NCI-H1105 (cell line): ENCODE measurements around the gene FAM180B.
"Not testable (repeated sequence)": the region's sequence is repeated elsewhere in the genome, so short reads cannot be mapped to it uniquely, and the experiment has no call there.

ENCODE experiments used
- DNase-seq: peaks from one replicate; lab custom pipeline; 2025; lab: John Stamatoyannopoulos, UW

Gene FAM180B

GRCh38 chr11:47586098-47586855 is at the start of gene FAM180B:
Gene FAM180B, plus strand, starts transcription at chr11:47586678. Its CDS starts 91 bp downstream, at chr11:47586769.
- DNase-seq = no peak

- DNase-seq = no peak
These were observed 49.6 kb upstream of the FAM180B start for GRCh38 chr11:47536915-47537314.

- peak; percentile 81 for DNase-seq
These were observed 47.5 kb upstream of the FAM180B start for GRCh38 chr11:47538741-47539565.

GRCh38 chr11:47539681-47540039 is 46.8 kb upstream of the FAM180B start:
- DNase-seq = no peak

GRCh38 chr11:47541070-47541469 is 45.4 kb upstream of the FAM180B start:
- DNase-seq = no peak

- no peak for DNase-seq
These were observed 41.2 kb upstream of the FAM180B start for GRCh38 chr11:47545298-47545697.

- DNase-seq = not testable (repeated sequence)
These were observed 40.2 kb upstream of the FAM180B start for GRCh38 chr11:47546274-47546673.

- no peak for DNase-seq
These were observed 36.0 kb upstream of the FAM180B start for GRCh38 chr11:47550288-47551047.

- no peak for DNase-seq
These were observed 35.4 kb upstream of the FAM180B start for GRCh38 chr11:47551086-47551485.

- no peak for DNase-seq
These were observed 34.4 kb upstream of the FAM180B start for GRCh38 chr11:47552056-47552565.

- DNase-seq = peak; percentile 96
These were observed 33.7 kb upstream of the FAM180B start, which contains the start of gene CELF1 for GRCh38 chr11:47552566-47553405. Gene CELF1, minus strand, starts transcription at chr11:47553132. Its CDS starts 53,609 bp downstream, at chr11:47499523.

- no peak for DNase-seq
These were observed 33.1 kb upstream of the FAM180B start for GRCh38 chr11:47553406-47553743.

GRCh38 chr11:47557004-47557403 is 29.5 kb upstream of the FAM180B start:
- DNase-seq = not testable (repeated sequence)

GRCh38 chr11:47558695-47559094 is 27.8 kb upstream of the FAM180B start:
- no peak for DNase-seq

GRCh38 chr11:47560426-47560825 is 26.1 kb upstream of the FAM180B start:
- no peak for DNase-seq

- not testable (repeated sequence) for DNase-seq
These were observed 24.1 kb upstream of the FAM180B start for GRCh38 chr11:47562393-47562792.

- DNase-seq = not testable (repeated sequence)
These were observed 22.1 kb upstream of the FAM180B start for GRCh38 chr11:47564366-47564765.

GRCh38 chr11:47564933-47565339 is 21.5 kb upstream of the FAM180B start:
- DNase-seq = no peak

GRCh38 chr11:47565340-47566148 is 20.9 kb upstream of the FAM180B start, which contains the start of gene PTPMT1:
Gene PTPMT1, plus strand, starts transcription at chr11:47565599. Its CDS starts 24 bp downstream, at chr11:47565623.
- DNase-seq = peak; percentile 26

GRCh38 chr11:47566149-47566698 is 20.3 kb upstream of the FAM180B start:
- DNase-seq = no peak
